WTC11 (cell line): ENCODE measurements around the gene SPATA2. TPM values are rescaled to one million over a fixed set of nuclear protein-coding genes. Genes with fewer than 3 reads are reported as not detected.

Source experiments
- ATAC-seq: fragments of 200-7000 bp; cut with Tn5 transposase; 2 replicates; pipeline ENCODE4 v1.10.0; 2021; ENCODE audit warnings: mild to moderate bottlenecking, moderate library complexity
- CTCF ChIA-PET: fragments of 300-600 bp; sonication (Branson Sonifier 250); formaldehyde crosslinking; loops from one replicate; lab custom pipeline; 2021; ENCODE audit warnings: antibody characterized with exemption; lab: Charles Lee
- POLR2A ChIA-PET: fragments of 350-600 bp; sonication (Branson Sonifier 250); formaldehyde crosslinking; loops from one replicate; lab custom pipeline; 2021; ENCODE audit warnings: antibody characterized with exemption; lab: Charles Lee
- DNase-seq: peaks from one replicate; pipeline ENCODE4 v3.0.0; 2021; ENCODE audit warnings: low spot score
- H3K27ac Mint-ChIP-seq: 2 replicates; pipeline ENCODE4 v1.8.0; 2021; ENCODE audit warnings: mixed read lengths
- H3K27me3 Mint-ChIP-seq: 2 replicates; pipeline ENCODE4 v1.8.0; 2021; ENCODE audit warnings: low read depth, mild to moderate bottlenecking, moderate library complexity, mixed read lengths
- H3K36me3 Mint-ChIP-seq: 2 replicates; pipeline ENCODE4 v1.8.0; 2021; ENCODE audit warnings: mixed read lengths
- H3K4me1 Mint-ChIP-seq: 2 replicates; pipeline ENCODE4 v1.8.0; 2022; ENCODE audit warnings: mixed read lengths
- H3K4me3 Mint-ChIP-seq: 2 replicates; pipeline ENCODE4 v1.8.0; 2021; ENCODE audit warnings: mild to moderate bottlenecking, moderate library complexity, mixed read lengths
- H3K9me3 Mint-ChIP-seq: 2 replicates; pipeline ENCODE4 v1.8.0; 2021; ENCODE audit warnings: mixed read lengths
- ATF1 ChIP-seq: sonication (generic); formaldehyde crosslinking; IDR thresholded peaks from 2 replicates; pipeline ENCODE4 v1.8.1; 2023; ENCODE audit warnings: mild to moderate bottlenecking, moderate library complexity, missing genetic modification reagents
- ERG ChIP-seq: fragments of 250-450 bp; sonication (Bioruptor Pico); IDR thresholded peaks from 2 replicates; pipeline ENCODE4 v1.8.0; 2021; ENCODE audit warnings: mild to moderate bottlenecking
- GRHL2 ChIP-seq: fragments of 250-450 bp; sonication (Bioruptor Pico); IDR thresholded peaks from 2 replicates; pipeline ENCODE4 v1.8.0; 2022; ENCODE audit warnings: mild to moderate bottlenecking, moderate library complexity; ENCODE audit not compliant: insufficient replicate concordance, severe bottlenecking
- HMGXB4 ChIP-seq: sonication (generic); formaldehyde crosslinking; IDR thresholded peaks from 2 replicates; pipeline ENCODE4 v1.8.1; 2023; ENCODE audit warnings: mild to moderate bottlenecking, moderate library complexity, missing genetic modification reagents
- RELA ChIP-seq: sonication (generic); formaldehyde crosslinking; IDR thresholded peaks from 2 replicates; pipeline ENCODE4 v1.8.1; 2022; ENCODE audit warnings: missing genetic modification reagents, mild to moderate bottlenecking, borderline replicate concordance
- total RNA-seq: library from RNA; stranded (reverse); gene quantifications from 3 replicates; pipeline ENCODE4 v1.2.3, GENCODE V29; 2021
- TF ChIP-seq, protein P1 (sequence below): fragments of 200-600 bp; IDR thresholded peaks from 2 replicates; pipeline ENCODE4 v1.8.0; 2022; ENCODE audit warnings: antibody characterized with exemption
- TF ChIP-seq, protein P2 (sequence below): sonication (generic); formaldehyde crosslinking; conservative IDR thresholded peaks from 2 replicates; pipeline ENCODE4 v1.8.1; 2022; ENCODE audit warnings: mild to moderate bottlenecking, missing genetic modification reagents
- TF ChIP-seq, protein P3 (sequence below): sonication (generic); formaldehyde crosslinking; IDR thresholded peaks from 2 replicates; pipeline ENCODE4 v1.8.0; 2022; ENCODE audit warnings: mild to moderate bottlenecking, missing genetic modification reagents

SPATA2 gene
- total RNA-seq, 1 experiment from 2014 or later, result 11.3 TPM

DNA sequence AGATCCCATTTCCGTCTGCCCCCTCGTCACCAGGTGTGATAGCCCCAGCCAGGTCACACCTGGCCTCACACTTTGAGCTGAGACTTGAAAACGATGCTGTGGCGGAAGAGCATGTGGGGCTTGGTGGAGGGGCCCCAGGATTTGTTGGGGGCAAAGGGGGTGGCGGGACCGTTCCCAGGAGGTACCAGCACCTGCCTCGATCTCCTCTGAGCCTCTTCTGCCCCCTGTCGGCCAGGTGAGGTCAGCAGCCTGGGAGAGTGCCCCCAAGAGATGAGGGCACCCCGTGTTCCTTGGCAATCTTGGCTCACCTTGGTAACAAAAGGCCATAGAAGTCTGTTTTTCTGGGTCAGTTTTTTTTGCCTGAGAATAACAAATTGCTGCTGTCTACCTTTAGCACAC lies 25.4 kb downstream of the SPATA2 start:
- TF ChIP-seq, protein P1, sequence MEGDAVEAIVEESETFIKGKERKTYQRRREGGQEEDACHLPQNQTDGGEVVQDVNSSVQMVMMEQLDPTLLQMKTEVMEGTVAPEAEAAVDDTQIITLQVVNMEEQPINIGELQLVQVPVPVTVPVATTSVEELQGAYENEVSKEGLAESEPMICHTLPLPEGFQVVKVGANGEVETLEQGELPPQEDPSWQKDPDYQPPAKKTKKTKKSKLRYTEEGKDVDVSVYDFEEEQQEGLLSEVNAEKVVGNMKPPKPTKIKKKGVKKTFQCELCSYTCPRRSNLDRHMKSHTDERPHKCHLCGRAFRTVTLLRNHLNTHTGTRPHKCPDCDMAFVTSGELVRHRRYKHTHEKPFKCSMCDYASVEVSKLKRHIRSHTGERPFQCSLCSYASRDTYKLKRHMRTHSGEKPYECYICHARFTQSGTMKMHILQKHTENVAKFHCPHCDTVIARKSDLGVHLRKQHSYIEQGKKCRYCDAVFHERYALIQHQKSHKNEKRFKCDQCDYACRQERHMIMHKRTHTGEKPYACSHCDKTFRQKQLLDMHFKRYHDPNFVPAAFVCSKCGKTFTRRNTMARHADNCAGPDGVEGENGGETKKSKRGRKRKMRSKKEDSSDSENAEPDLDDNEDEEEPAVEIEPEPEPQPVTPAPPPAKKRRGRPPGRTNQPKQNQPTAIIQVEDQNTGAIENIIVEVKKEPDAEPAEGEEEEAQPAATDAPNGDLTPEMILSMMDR, result peak; percentile 76
- TF ChIP-seq GRHL2 (CRISPR knock-in tag), result no peak
- H3K27ac Mint-ChIP-seq, result peak overlapping the region; percentile 50; the same call in 1 of the 2 replicates
- H3K4me3 Mint-ChIP-seq, result no peak overlapping the region
- peak; percentile 82 for DNase-seq
- no peaks in the 10 kb centered on the region for H3K9me3 Mint-ChIP-seq
- peaks cover 37% of the 10 kb centered on the region for H3K4me1 Mint-ChIP-seq
- no peaks in the 10 kb centered on the region for H3K27me3 Mint-ChIP-seq
- POLR2A ChIA-PET, result no interaction called here
- CTCF ChIA-PET, result interaction anchor here (0.5 to 4.5 kb wide), 14 partner anchors 10 to 349 kb away, joined by 3 to 31 read pairs (median 6); no protein-coding TSS in a partner anchor
- H3K36me3 Mint-ChIP-seq, result no peaks in the 10 kb centered on the region
- peak; percentile 20; the same call in 1 of the 2 replicates for ATAC-seq

GRCh38 chr20:49889001-49889934 lies 26.1 kb downstream of the SPATA2 start:
- POLR2A ChIA-PET, result interaction anchor here (0.6 to 1.0 kb wide), 3 partner anchors 9 to 279 kb away, joined by 3 read pairs; no protein-coding TSS in a partner anchor

More at GRCh38 chr20:49889001-49889934, 26.1 kb downstream of the SPATA2 start:
- Mint-ChIP-seq H3K27ac (peak overlapping the region; percentile 50; the same call in 1 of the 2 replicates), H3K36me3 (no peaks in the 10 kb centered on the region)
- TF ChIP-seq RELA (CRISPR knock-in tag) (no peak), ATF1 (CRISPR knock-in tag) (no peak), ERG (CRISPR knock-in tag) (no peak), HMGXB4 (CRISPR knock-in tag) (no peak)
- TF ChIP-seq, protein P2, sequence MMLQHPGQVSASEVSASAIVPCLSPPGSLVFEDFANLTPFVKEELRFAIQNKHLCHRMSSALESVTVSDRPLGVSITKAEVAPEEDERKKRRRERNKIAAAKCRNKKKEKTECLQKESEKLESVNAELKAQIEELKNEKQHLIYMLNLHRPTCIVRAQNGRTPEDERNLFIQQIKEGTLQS (CRISPR knock-in tag), result no peak
- TF ChIP-seq, protein P3, sequence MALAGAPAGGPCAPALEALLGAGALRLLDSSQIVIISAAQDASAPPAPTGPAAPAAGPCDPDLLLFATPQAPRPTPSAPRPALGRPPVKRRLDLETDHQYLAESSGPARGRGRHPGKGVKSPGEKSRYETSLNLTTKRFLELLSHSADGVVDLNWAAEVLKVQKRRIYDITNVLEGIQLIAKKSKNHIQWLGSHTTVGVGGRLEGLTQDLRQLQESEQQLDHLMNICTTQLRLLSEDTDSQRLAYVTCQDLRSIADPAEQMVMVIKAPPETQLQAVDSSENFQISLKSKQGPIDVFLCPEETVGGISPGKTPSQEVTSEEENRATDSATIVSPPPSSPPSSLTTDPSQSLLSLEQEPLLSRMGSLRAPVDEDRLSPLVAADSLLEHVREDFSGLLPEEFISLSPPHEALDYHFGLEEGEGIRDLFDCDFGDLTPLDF (CRISPR knock-in tag), result no peak
- TF ChIP-seq, all 79 proteins: peak for 0
- H3K4me3 Mint-ChIP-seq, result no peak overlapping the region
- no peak for ATAC-seq
- H3K27me3 Mint-ChIP-seq, result no peaks in the 10 kb centered on the region
- peaks cover 37% of the 10 kb centered on the region for H3K4me1 Mint-ChIP-seq
- CTCF ChIA-PET, result interaction anchor here (0.5 to 6.2 kb wide), 38 partner anchors 11 to 407 kb away, joined by 3 to 110 read pairs (median 4); partner anchors contain the start of genes KCNB1, SLC9A8 and SPATA2
- no peaks in the 10 kb centered on the region for H3K9me3 Mint-ChIP-seq
- DNase-seq, result no peak
